ENCODE results near the gene FAM81A. TPM values are rescaled to one million over a fixed set of nuclear protein-coding genes. Genes with fewer than 3 reads are reported as not detected.

The FAM81A gene
- polyA plus RNA-seq, 3 donors, result 22.4 to 33.7 (median 26.7) TPM

- DNase-seq, result no peak
Measured at GRCh38 chr15:59538494-59538893, 100.5 kb downstream of the FAM81A start.

GRCh38 chr15:59539799-59540198 lies 101.8 kb downstream of the FAM81A start:
- no peak for DNase-seq

- DNase-seq, result no peak
Measured at GRCh38 chr15:59540654-59541053, 102.7 kb downstream of the FAM81A start.

- DNase-seq, result no peak
Measured at GRCh38 chr15:59541750-59542149, 103.8 kb downstream of the FAM81A start.

GRCh38 chr15:59543721-59544547 lies 105.9 kb downstream of the FAM81A start:
- no peak for DNase-seq

- no peak for DNase-seq
Measured at GRCh38 chr15:59545573-59545972, 107.6 kb downstream of the FAM81A start.

- no peak for DNase-seq
Measured at GRCh38 chr15:59548501-59549226, 110.7 kb downstream of the FAM81A start.

- no peak for DNase-seq
Measured at GRCh38 chr15:59549301-59550185, 111.6 kb downstream of the FAM81A start.

- DNase-seq, result no peak
Measured at GRCh38 chr15:59550530-59550929, 112.5 kb downstream of the FAM81A start.

- DNase-seq, result no peak
Measured at GRCh38 chr15:59550956-59551355, 113.0 kb downstream of the FAM81A start.

GRCh38 chr15:59553879-59554735 lies 116.1 kb downstream of the FAM81A start:
- DNase-seq, result no peak

GRCh38 chr15:59555696-59556095 lies 117.7 kb downstream of the FAM81A start:
- DNase-seq, result no peak

- no peak for DNase-seq
Measured at GRCh38 chr15:59556380-59556779, 118.4 kb downstream of the FAM81A start.

GRCh38 chr15:59557581-59557980 lies 119.6 kb downstream of the FAM81A start:
- DNase-seq, result no peak

- no peak for DNase-seq
Measured at GRCh38 chr15:59558851-59559250, 120.9 kb downstream of the FAM81A start.

- DNase-seq, result no peak
Measured at GRCh38 chr15:59561547-59561946, 123.6 kb downstream of the FAM81A start.

GRCh38 chr15:59562448-59563186 lies 124.6 kb downstream of the FAM81A start:
- no peak for DNase-seq

GRCh38 chr15:59565299-59565698 lies 127.3 kb downstream of the FAM81A start:
- no peak for DNase-seq

GRCh38 chr15:59567324-59567723 lies 129.3 kb downstream of the FAM81A start:
- DNase-seq, result no peak

GRCh38 chr15:59569477-59569876 lies 131.5 kb downstream of the FAM81A start:
- DNase-seq, result no peak

GRCh38 chr15:59570315-59570714 lies 132.3 kb downstream of the FAM81A start:
- DNase-seq, result no peak

Measured in renal pelvis (tissue), 4 donors.